ENCODE results near the gene CBR3.

CBR3 gene

GRCh38 chr21:36185523-36185922 lies 50.6 kb downstream of the CBR3 start:
- no peak for DNase-seq (ENCODE audit: low spot score)

GRCh38 chr21:36186081-36186480 lies 51.2 kb downstream of the CBR3 start:
- DNase-seq (ENCODE audit: low spot score): no peak

- DNase-seq (ENCODE audit: low spot score): no peak
These were observed 51.9 kb downstream of the CBR3 start for GRCh38 chr21:36186506-36187399.

GRCh38 chr21:36188081-36188681 lies 53.3 kb downstream of the CBR3 start:
- no peak for DNase-seq (ENCODE audit: low spot score)

- DNase-seq (ENCODE audit: low spot score): no peak
These were observed 54.1 kb downstream of the CBR3 start for GRCh38 chr21:36188937-36189336.

- DNase-seq (ENCODE audit: low spot score): no peak
These were observed 55.9 kb downstream of the CBR3 start for GRCh38 chr21:36190736-36191135.

GRCh38 chr21:36193200-36193599 lies 58.3 kb downstream of the CBR3 start:
- no peak for DNase-seq (ENCODE audit: low spot score)

- DNase-seq (ENCODE audit: low spot score): no peak
These were observed 59.1 kb downstream of the CBR3 start for GRCh38 chr21:36194024-36194423.

- DNase-seq (ENCODE audit: low spot score): no peak
These were observed 60.7 kb downstream of the CBR3 start for GRCh38 chr21:36195613-36196012.
